ENCODE data around the gene MAP2K6.

MAP2K6 gene

GRCh38 chr17:69535016-69535570 lies 120.6 kb downstream of the MAP2K6 start:
- no peak for DNase-seq (ENCODE audit: low read depth, low spot score)

- DNase-seq (ENCODE audit: low read depth, low spot score): no peak
These were observed 124.3 kb downstream of the MAP2K6 start for GRCh38 chr17:69538795-69539194.

DNA sequence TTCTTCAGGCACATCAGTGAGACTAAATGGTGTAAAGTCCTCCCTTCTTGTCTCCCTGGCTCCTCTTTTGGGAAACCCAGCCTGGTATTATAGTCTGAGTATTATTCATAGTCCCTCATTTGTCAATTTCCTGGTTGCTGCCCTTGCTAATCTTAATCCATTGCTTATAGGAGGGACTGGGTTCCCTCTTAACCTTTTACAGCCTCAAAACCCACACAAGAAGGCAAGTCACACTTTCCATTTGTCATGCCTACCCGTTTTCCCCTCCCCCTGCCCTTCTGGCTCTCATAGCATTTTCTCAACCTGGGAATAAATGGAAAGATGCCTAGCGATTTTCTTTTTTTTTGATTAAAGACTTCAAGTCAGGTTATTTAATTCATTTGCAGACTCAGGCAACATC lies 124.8 kb downstream of the MAP2K6 start:
- DNase-seq (ENCODE audit: low read depth, low spot score): no peak

DNA sequence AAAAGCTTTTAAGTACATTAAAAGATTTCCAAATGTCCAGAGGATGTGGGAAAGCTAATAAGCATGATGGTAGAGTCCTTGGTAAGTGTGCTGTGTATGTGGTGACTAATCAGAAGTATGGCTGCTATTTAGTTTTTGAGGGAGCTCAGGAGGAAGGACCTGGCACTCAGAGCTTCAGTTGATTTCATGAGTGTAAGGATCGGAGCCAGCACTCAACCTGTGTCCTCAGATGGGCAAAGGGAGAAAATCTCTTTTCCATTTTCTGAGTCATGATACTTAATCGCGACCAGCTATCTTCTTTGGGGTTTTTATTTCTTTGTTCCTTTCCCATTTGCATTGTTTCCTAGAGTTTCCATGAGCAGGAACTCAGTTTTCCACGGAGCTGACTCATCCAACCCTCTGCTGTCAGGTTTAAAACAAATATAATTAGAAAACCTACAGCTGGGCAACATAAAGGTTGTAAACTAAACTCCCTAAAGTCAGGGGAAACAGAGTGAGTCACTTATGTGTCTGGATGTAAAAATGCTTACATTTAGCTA lies 125.4 kb downstream of the MAP2K6 start:
- no peak for DNase-seq (ENCODE audit: low read depth, low spot score)

DNA sequence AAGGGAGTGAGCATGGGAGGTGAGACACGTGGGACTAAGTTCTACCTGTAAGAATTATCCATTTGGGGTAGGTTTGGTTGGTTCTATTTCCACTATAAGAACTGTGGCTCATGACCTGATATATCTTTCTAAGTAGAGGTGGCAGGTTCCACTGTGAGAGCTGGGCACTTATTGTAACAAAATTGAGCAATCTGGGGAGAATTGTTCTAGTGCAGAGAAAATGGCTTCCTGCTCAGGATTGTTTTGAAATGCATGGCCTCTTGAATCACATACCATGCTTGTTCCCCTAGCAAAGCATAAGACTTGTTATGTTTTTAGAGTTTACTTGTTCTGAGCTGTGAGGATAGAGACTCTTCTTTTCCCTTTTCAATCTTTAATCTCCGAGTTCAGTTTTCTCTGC lies 125.9 kb downstream of the MAP2K6 start:
- no peak for DNase-seq (ENCODE audit: low read depth, low spot score)

DNA sequence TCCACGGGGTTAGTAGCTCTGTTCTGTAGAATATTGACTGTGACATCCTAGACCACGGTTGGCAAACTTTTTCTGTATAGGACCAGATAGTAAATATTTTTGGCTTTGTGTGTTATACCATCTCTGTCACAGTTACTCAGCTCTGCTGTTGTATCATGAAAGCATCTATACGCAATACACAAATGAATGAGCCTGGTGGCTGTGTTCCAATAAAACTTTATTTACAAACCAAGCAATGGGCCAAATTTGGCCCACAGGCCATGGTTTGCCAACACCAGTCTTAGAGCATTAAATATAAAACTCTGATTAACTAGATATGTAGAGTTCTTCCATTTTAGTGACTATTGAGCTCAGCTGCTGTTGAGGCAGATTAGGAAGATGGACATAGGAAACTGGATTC lies 132.7 kb downstream of the MAP2K6 start:
- no peak for DNase-seq (ENCODE audit: low read depth, low spot score)

DNA sequence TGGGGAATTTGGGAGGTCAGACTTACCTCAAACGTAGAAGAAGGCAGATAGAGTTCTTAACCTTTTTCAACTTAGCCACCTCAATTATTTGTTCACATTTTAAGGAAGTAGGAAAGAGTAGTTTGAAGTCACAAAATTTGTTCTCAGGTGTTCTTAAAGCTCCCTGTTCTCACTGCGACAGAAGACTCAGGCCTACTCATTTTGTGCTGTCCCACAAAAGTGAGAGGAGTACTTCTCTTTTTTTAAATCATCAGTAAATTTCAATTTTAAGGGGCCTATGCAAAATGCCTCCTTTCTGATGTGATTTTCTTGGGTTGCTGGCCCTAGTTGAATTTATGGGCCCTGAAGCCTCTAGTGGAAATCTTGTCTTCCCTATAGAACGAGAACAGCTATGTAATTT lies 133.4 kb downstream of the MAP2K6 start:
- DNase-seq (ENCODE audit: low read depth, low spot score): no peak

DNA sequence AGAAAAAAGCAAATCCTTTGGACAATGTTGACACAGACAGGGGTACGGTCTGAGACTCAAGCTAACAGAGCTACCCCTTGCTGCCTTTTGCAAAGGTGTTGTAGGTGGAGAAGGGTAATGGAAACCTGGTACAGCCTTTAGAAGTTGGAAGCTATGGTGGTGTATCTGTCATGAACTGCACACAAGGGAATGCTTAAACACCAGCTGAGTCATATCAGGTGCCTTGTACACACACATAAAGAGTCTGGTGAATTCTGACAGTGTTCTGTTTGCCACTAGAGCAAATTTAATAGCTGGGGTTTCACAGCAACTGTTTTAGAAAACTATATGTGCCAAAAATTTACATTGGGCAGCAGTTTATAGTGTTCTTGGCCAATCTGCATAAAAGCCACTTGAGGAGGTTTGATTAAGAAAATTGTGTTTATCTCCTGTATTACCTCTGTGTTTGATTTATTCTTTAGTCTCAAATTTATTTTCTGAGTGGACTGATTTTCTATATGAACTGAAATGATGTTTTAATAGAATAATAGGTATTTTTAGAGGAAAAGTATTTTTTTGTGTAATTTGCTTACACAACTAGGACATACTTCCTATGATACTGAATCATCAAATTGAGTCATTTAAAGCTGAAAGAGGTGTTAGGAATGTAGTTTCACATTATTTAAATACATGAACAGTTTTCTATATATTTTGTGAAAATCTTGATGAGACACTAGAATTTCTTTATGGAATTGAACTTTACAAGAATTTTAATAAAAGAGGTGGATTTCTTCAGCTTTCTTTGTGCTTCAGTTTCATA lies 136.9 kb downstream of the MAP2K6 start:
- DNase-seq (ENCODE audit: low read depth, low spot score): no peak

DNA sequence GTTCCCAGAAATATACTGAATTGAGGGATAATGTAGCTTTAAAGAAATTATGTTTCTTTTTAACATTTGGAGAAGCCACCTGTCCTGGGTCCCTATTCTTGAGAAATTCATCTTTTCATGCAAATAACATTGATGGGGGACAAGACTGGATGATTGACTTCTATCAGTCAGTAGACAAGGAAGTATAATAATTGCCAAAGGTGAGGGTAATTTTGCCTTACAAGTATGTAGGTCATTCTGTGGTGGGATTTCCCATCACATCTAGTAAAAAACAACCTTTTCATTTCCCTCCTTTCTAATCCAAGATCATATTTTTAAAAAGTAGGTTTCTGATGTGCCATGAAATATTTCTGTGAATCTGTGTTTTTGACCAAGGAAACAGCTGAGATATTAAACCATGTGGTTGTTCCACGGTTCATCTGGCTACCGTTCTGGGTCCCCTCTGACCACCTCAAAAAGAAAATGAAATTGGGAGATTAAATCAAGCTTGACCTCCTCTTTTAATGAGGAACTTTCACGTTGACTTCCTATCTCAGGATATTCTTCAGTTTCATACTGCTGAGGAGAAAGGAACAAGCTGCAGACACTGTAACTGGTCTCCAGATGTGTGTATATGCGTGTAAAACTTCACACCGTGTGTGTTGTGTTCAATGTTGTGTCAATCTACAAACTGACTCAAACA lies 138.6 kb downstream of the MAP2K6 start:
- no peak for DNase-seq (ENCODE audit: low read depth, low spot score)

DNA sequence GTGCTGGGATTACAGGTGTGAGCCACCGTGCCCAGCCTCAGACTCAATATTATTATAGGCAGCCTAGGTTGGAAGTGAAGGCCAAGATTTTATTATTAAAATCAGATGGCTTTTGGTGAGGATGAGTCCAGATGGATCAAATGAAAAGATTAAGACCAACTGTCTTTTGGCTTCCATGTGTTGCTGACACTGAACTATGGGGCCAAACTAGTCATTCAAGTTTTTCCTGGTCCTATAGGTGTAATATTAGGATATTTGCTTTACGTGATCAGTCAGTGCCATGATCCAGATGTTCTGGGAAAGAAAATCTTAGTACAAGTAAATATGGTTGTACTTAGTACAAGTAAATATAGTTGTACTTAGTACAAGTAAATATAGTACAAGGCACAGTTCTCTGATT lies 140.6 kb downstream of the MAP2K6 start:
- DNase-seq (ENCODE audit: low read depth, low spot score): no peak

DNA sequence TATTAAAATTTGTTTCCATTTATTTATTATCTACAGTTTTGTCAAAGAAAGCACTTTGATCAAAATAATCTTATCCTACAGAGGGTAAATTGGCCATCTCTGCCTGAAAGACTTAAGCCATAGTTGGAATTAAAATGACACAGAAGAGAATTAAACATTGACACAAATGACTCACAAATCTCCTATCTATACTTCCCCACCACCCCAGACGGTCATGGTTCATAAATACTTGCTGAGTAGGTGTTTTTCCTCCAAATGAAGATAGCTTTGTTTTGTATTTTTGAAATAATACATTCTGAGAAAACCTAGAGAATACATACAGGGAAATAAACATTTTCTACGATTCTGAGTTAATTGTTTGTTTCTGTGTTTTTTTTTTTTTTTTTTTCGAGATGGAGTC lies 142.8 kb downstream of the MAP2K6 start:
- no peak for DNase-seq (ENCODE audit: low read depth, low spot score)

DNA sequence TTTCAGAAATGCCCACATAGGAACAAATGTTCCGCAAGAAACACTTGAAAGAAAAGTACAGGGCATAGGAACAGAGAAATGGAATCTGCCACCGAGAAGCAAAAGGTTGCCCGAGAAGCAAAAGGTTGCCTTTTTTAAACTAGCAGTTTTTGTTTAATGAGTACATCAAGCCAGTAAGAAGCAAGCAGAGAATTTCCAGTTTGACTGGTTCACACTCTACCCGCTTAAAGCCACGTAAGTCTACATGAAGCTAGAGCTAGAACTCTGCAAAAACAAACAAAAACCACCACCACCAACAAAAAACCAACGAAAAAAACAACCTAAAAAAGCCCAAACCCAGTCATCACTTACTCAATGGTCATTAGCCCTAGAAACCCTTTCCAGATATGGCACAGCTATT lies 144.3 kb downstream of the MAP2K6 start:
- no peak for DNase-seq (ENCODE audit: low read depth, low spot score)

GRCh38 chr17:69560987-69561441 lies 146.5 kb downstream of the MAP2K6 start:
- DNase-seq (ENCODE audit: low read depth, low spot score): no peak

DNA sequence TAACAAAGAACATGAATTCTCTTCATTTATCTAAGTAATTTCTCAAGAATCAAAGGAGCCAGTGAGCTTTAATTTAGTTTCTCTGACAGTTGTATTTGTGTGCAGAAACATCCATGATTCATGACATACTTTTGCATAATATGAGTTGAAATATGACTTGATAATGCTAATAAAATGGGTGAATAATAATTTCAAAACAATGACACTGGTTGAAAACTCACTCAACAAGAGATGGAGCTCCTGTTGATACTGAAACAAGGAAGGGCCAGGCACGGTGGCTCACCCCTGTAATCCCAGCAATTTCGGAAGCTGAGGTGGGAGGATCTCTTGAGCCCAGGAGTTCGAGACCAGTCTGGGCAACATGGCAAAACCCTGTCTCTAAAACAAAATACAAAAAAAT lies 147.0 kb downstream of the MAP2K6 start:
- DNase-seq (ENCODE audit: low read depth, low spot score): no peak

- DNase-seq (ENCODE audit: low read depth, low spot score): no peak
These were observed 150.9 kb downstream of the MAP2K6 start for GRCh38 chr17:69565447-69565846.

- no peak for DNase-seq (ENCODE audit: low read depth, low spot score)
These were observed 152.6 kb downstream of the MAP2K6 start for GRCh38 chr17:69567130-69567529.

- DNase-seq (ENCODE audit: low read depth, low spot score): no peak
These were observed 158.2 kb downstream of the MAP2K6 start for GRCh38 chr17:69572747-69573146.

GRCh38 chr17:69573396-69573795 lies 158.9 kb downstream of the MAP2K6 start:
- no peak for DNase-seq (ENCODE audit: low read depth, low spot score)

DNA sequence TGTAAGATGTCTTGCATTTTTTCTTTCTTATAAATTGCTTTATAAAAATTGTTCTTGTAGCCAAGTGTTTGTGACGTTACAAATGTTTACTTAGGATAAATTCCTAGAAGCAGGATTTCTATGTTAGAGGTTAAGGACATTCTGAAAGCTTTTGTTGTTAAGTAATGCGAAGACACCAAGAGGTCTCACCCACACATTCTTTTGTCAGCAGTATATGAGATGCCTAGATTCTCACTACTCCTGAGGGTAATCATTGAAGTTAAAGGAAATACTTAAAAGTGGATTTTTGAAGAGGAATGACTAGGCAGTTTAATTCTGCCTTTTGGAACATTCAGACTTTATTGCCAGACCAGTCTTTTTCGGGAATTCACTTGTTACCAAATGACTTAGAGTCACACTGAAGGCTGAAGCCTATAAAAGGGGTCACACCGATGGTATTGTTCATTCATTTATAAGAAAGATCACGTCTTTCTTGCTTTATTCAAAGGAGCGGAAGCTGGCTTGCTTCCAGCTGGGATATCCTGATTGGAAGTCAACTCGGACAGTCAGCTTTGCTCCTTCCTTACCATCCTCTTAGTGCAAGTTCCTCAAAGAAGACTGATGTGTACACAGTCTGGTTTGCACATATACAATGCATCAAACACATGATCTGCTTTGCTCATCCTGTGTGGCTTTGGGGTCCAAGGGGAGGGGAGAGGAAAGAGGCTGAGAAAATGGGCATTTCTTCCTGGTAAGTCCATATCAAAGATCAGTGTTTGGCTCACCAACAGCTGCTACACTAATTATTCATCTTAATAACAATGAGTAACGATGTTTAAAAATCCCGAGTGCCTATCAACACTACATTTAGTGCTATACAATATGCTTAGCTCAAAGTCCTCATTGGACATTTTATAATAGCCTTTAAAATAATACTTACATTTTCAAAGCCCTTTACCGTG lies 160.0 kb downstream of the MAP2K6 start:
- no peak for DNase-seq (ENCODE audit: low read depth, low spot score)

GRCh38 chr17:69575346-69575761 lies 160.9 kb downstream of the MAP2K6 start:
- DNase-seq (ENCODE audit: low read depth, low spot score): no peak

GRCh38 chr17:69577098-69577497 lies 162.6 kb downstream of the MAP2K6 start:
- no peak for DNase-seq (ENCODE audit: low read depth, low spot score)
